ENCODE data around the gene ANKRD17.
"Not testable (repeated sequence)": the region's sequence is repeated elsewhere in the genome, so short reads cannot be mapped to it uniquely, and the experiment has no call there.

ANKRD17 gene

GRCh38 chr4:73205482-73205881 lies 53.1 kb downstream of the ANKRD17 start:
- H3K4me3 Mint-ChIP-seq = no peak overlapping the region
- peaks cover 13% of the 10 kb centered on the region for H3K9me3 Mint-ChIP-seq
- no peaks in the 10 kb centered on the region for H3K27me3 Mint-ChIP-seq
- peak overlapping the region; percentile 39 for H3K27ac Mint-ChIP-seq
- no peak for DNase-seq (ENCODE audit: low spot score in 2 of 2)
- peaks cover 31% of the 10 kb centered on the region for H3K4me1 Mint-ChIP-seq
- no peak for ATAC-seq (ENCODE audit: low read depth)
- H3K36me3 Mint-ChIP-seq = peaks cover 35% of the 10 kb centered on the region

DNA sequence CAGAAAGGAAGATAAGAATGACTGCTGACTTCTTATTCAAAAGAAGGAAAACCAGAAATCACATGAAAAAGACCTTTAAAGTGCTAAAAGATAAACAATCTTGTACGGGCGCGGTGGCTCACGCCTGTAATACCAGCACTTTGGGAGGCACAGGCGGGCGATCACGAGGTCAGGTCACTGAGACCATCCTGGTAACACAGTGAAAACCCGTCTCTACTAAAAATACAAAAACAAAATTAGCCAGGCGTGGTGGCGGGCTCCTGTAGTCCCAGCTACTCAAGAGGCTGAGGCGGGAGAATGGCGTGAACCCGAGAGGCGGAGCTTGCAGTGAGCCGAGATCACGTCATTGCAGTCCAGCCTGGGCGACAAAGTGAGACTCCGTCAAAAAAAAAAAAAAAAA lies 54.6 kb downstream of the ANKRD17 start:
- H3K36me3 Mint-ChIP-seq = peaks cover 35% of the 10 kb centered on the region
- peaks cover 31% of the 10 kb centered on the region for H3K4me1 Mint-ChIP-seq
- H3K27ac Mint-ChIP-seq; H3K27me3 Mint-ChIP-seq; H3K4me3 Mint-ChIP-seq; DNase-seq (ENCODE audit: low spot score in 2 of 2); ATAC-seq (ENCODE audit: low read depth): not testable (repeated sequence)
- H3K9me3 Mint-ChIP-seq = peaks cover 13% of the 10 kb centered on the region

GRCh38 chr4:73197220-73197619 lies 61.4 kb downstream of the ANKRD17 start:
- Mint-ChIP-seq H3K4me3 (no peak overlapping the region), H3K36me3 (peaks cover 5% of the 10 kb centered on the region), H3K9me3 (peaks cover 3% of the 10 kb centered on the region), H3K4me1 (peaks cover 19% of the 10 kb centered on the region), H3K27me3 (no peaks in the 10 kb centered on the region), H3K27ac (no peak overlapping the region)
- ATAC-seq (ENCODE audit: low read depth) (no peak), DNase-seq (ENCODE audit: low spot score in 2 of 2) (no peak)

DNA sequence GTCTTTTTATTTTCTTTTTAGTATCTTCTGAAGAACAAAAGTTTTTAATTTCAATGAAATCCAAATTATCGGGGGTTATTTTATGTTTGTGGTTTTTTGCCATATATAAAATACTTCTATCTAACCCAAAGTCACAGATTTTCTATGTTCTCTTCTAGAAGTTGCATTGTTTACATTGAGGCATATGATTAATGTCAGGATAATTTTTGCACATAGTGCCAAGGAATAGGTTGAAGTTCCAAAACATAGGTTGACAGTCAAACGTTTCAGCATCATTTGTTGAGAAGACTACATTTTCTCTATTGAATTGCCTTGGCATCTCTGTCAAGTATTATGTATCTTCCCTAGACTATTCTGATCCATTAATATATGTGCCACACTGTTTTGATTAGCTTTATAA lies 64.5 kb downstream of the ANKRD17 start:
- Mint-ChIP-seq H3K4me1 (peaks cover 18% of the 10 kb centered on the region), H3K36me3 (peaks cover 7% of the 10 kb centered on the region), H3K4me3 (no peak overlapping the region), H3K27me3 (no peaks in the 10 kb centered on the region), H3K27ac (peak overlapping the region; percentile 71), H3K9me3 (no peaks in the 10 kb centered on the region)
- ATAC-seq (ENCODE audit: low read depth) (no peak), DNase-seq (ENCODE audit: low spot score in 2 of 2) (no peak)

DNA sequence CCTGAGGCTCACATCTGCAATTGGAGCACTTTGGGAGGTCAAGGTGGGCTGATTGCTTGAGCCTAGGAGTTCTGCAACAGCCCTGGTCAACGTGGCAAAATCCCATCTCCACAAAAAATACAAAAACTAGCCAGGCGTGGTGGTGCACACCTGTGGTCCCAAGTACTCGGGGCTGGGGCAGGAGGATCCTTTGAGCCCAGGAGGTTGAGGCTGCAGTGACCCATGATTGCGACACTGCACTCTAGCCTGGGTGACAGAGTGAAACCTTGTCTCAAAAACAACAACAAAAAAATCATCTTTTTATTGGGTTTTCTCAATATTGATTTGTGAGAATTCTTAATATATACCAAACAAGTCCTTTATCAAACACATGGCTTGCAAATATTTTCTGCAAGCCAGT lies 64.9 kb downstream of the ANKRD17 start:
- peaks cover 9% of the 10 kb centered on the region for H3K36me3 Mint-ChIP-seq
- DNase-seq (ENCODE audit: low spot score in 2 of 2) = no peak
- peak; percentile 27 for ATAC-seq (ENCODE audit: low read depth)
- peak overlapping the region; percentile 21 for H3K4me3 Mint-ChIP-seq
- no peaks in the 10 kb centered on the region for H3K9me3 Mint-ChIP-seq
- H3K4me1 Mint-ChIP-seq = peaks cover 17% of the 10 kb centered on the region
- H3K27ac Mint-ChIP-seq = peak overlapping the region; percentile 71
- H3K27me3 Mint-ChIP-seq = no peaks in the 10 kb centered on the region

- no peaks in the 10 kb centered on the region for H3K9me3 Mint-ChIP-seq
- DNase-seq (ENCODE audit: low spot score in 2 of 2) = no peak
- peaks cover 16% of the 10 kb centered on the region for H3K4me1 Mint-ChIP-seq
- peak overlapping the region; percentile 21 for H3K4me3 Mint-ChIP-seq
- ATAC-seq (ENCODE audit: low read depth) = peak; percentile 88
- peaks cover 9% of the 10 kb centered on the region for H3K36me3 Mint-ChIP-seq
- peak overlapping the region; percentile 71 for H3K27ac Mint-ChIP-seq
- H3K27me3 Mint-ChIP-seq = no peaks in the 10 kb centered on the region
Observed at GRCh38 chr4:73193155-73193554, 65.4 kb downstream of the ANKRD17 start.

DNA sequence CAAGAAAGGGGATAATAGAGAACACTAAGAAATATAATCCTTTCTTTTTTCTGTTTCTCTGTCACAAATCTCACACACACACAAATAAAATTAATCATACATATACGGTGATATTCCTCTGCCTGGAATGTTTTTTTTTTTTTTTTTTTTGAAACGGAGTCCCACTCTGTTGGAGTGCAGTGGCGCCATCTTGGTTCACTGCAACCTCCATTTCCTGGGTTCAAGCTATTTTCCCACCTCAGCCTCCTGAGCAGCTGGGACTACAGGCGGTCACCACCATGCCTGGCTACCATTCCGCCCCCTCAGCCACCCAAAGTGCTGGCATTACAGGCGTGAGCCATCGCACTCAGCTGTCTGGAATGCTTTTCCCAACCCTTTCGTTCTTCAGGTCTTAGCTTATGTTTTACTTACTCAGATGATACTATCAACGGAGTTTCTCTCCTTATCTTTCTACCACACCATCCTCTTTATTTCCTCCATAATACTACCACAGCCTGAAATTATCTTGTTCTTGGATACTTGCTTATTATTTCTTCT lies 69.3 kb downstream of the ANKRD17 start:
- DNase-seq (ENCODE audit: low spot score in 2 of 2) (no peak), ATAC-seq (ENCODE audit: low read depth) (no peak)
- Mint-ChIP-seq H3K4me1 (peaks cover 20% of the 10 kb centered on the region), H3K27me3 (no peaks in the 10 kb centered on the region), H3K9me3 (no peaks in the 10 kb centered on the region), H3K27ac (no peak overlapping the region), H3K36me3 (peaks cover 12% of the 10 kb centered on the region), H3K4me3 (no peak overlapping the region)

DNA sequence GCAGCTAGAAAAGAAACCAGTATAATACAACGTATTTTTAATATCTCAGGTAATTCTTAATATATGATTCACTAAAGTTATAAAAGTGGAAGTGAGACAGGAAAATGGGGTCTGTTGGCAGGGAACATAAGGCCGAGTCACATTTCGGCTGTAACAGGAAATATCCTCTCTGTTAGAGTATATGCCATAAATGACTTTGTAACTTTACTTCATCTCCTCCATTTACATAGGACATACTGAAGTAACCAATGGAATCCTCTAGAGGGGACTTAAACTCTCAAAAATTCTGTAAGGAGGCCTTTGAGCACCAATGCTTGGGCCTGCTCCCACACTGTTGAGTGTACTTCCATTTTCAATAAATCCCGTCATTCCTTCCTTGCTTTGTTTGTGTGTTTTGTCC lies 71.3 kb downstream of the ANKRD17 start:
- H3K4me3 Mint-ChIP-seq = no peak overlapping the region
- H3K27ac Mint-ChIP-seq = no peak overlapping the region
- no peaks in the 10 kb centered on the region for H3K27me3 Mint-ChIP-seq
- ATAC-seq (ENCODE audit: low read depth) (peak; percentile 76), DNase-seq (ENCODE audit: low spot score in 2 of 2) (no peak)
- no peaks in the 10 kb centered on the region for H3K9me3 Mint-ChIP-seq
- peaks cover 12% of the 10 kb centered on the region for H3K36me3 Mint-ChIP-seq
- peaks cover 12% of the 10 kb centered on the region for H3K4me1 Mint-ChIP-seq

DNA sequence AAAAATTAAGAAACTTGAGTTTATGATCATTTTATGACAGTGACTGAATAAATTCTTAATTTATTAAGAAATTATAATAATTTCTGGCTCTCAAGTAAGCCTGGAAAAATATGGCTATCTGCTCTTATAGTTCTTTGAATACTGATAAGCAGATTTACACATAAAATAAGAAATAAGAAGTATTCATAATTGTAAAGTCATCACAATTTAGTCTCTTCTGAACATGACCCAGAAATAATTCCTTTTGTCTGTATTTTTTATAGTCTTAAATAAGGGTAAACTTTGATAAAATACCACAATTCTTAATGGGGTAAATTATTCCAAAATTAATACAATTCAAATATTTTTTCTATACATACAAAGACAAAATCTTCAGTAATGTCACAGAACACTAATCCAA lies 72.7 kb downstream of the ANKRD17 start:
- no peaks in the 10 kb centered on the region for H3K9me3 Mint-ChIP-seq
- H3K4me1 Mint-ChIP-seq = peaks cover 12% of the 10 kb centered on the region

DNA sequence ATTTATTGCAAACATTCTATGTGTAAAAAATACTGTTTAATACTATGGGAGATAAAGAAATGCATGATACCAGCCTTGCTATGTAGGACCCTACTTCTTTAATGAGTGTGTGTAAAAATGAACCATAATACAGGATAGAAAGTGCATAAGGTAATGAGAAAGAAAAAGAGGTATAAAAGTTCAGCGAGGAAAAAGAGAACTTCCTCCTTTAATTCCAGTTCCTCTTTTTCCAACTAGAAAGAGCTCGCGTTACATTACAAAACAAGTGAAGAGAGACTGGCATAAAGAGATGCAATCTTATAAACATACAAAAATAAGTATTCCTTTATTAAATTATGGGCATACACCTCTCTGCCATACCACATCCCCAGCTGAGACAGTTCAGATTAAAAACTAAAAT lies 77.4 kb downstream of the ANKRD17 start:
- peaks cover 6% of the 10 kb centered on the region for H3K36me3 Mint-ChIP-seq
- no peaks in the 10 kb centered on the region for H3K27me3 Mint-ChIP-seq
- no peaks in the 10 kb centered on the region for H3K9me3 Mint-ChIP-seq
- peaks cover 17% of the 10 kb centered on the region for H3K4me1 Mint-ChIP-seq
- ATAC-seq (ENCODE audit: low read depth) = peak; percentile 83
- H3K27ac Mint-ChIP-seq = no peak overlapping the region
- no peak overlapping the region for H3K4me3 Mint-ChIP-seq
- peak in 1 of 2 donors; percentile 4 for DNase-seq (ENCODE audit: low spot score in 2 of 2)

More for the DNA sequence above, 72.7 kb downstream of the ANKRD17 start:
- no peak for DNase-seq (ENCODE audit: low spot score in 2 of 2)
- Mint-ChIP-seq H3K27me3 (no peaks in the 10 kb centered on the region), H3K36me3 (peaks cover 12% of the 10 kb centered on the region), H3K27ac (no peak overlapping the region), H3K4me3 (no peak overlapping the region)
- no peak for ATAC-seq (ENCODE audit: low read depth)

DNA sequence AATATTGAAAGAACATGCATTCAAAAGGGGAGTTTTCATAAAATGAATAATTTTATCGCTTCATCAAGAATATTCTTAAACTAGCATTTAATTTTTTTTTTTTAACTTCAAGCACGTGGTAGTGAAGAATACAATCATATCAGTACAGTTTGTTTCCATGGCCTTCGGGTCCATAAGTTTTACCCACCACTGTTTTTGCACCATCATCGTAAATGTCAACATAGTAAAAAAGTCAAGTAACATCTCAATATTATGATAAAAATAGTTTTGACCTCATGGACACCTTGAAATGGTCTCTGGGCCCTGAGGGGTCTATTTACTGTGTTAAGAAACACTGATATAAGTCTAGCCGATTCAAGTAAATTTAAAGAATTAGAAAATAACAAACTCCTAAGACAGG lies 80.2 kb downstream of the ANKRD17 start:
- Mint-ChIP-seq H3K27me3 (no peaks in the 10 kb centered on the region), H3K4me3 (no peak overlapping the region), H3K4me1 (peaks cover 21% of the 10 kb centered on the region), H3K27ac (no peak overlapping the region), H3K9me3 (peaks cover 5% of the 10 kb centered on the region), H3K36me3 (peaks cover 30% of the 10 kb centered on the region)
- DNase-seq (ENCODE audit: low spot score in 2 of 2) = no peak
- no peak for ATAC-seq (ENCODE audit: low read depth)

DNA sequence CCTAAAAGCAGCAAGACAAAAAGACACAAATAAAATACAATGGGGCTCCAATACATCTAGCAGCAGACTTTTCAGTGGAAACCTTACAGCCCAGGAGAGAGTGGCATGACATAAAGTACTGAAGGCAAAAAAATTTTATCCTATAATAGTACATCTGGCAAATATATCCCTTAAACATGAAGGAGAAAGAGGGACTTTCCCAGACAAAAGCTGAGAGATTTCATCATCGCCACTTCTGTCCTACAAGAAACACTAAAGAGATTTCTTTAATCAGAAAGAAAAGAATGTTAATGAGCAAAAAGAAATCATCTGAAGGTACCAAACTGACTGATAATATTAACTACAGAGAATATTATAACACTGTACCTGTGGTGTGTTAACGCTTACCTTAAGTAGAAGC lies 86.4 kb downstream of the ANKRD17 start:
- H3K36me3 Mint-ChIP-seq = peaks cover 69% of the 10 kb centered on the region
- peaks cover 6% of the 10 kb centered on the region for H3K9me3 Mint-ChIP-seq
- peaks cover 10% of the 10 kb centered on the region for H3K4me1 Mint-ChIP-seq

GRCh38 chr4:73170518-73171198 lies 87.9 kb downstream of the ANKRD17 start:
- Mint-ChIP-seq H3K4me1 (peaks cover 10% of the 10 kb centered on the region), H3K36me3 (peaks cover 71% of the 10 kb centered on the region), H3K4me3 (no peak overlapping the region), H3K27ac (no peak overlapping the region), H3K27me3 (no peaks in the 10 kb centered on the region), H3K9me3 (peaks cover 11% of the 10 kb centered on the region)
- DNase-seq (ENCODE audit: low spot score in 2 of 2) (no peak), ATAC-seq (ENCODE audit: low read depth) (no peak)

More for the DNA sequence above, 86.4 kb downstream of the ANKRD17 start:
- DNase-seq (ENCODE audit: low spot score in 2 of 2) (no peak), ATAC-seq (ENCODE audit: low read depth) (no peak)
- H3K27ac Mint-ChIP-seq = no peak overlapping the region
- no peak overlapping the region for H3K4me3 Mint-ChIP-seq
- H3K27me3 Mint-ChIP-seq = no peaks in the 10 kb centered on the region

DNA sequence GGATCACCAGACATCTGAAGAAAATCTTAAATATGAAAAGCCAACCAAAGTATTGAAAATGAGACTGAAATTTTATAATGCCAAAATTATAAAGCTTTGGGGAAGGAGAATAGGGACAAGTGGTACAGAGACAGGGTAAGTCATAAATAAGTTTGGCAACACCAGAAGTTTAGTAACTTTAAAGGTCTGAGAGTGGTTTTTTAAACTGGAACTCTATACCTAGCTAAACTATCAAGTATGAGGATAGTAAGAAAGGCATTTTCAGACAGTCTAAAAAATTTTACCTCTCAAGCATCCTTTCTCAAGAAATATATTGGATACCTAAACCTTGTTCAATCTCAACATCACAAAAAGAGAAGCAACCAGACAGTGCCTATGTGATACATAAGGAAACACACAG lies 92.4 kb downstream of the ANKRD17 start:
- Mint-ChIP-seq H3K9me3 (peaks cover 4% of the 10 kb centered on the region), H3K4me3 (no peak overlapping the region), H3K27ac (no peak overlapping the region), H3K36me3 (peaks cover 39% of the 10 kb centered on the region), H3K27me3 (no peaks in the 10 kb centered on the region), H3K4me1 (peaks cover 4% of the 10 kb centered on the region)
- ATAC-seq (ENCODE audit: low read depth) = no peak
- no peak for DNase-seq (ENCODE audit: low spot score in 2 of 2)
